Thyroid gland (tissue), 4 donors: ENCODE measurements around the gene PELI2. TPM values are rescaled to one million over a fixed set of nuclear protein-coding genes. Genes with fewer than 3 reads are reported as not detected.

ENCODE experiments used
- DNase-seq, 2 donors: peaks; one replicate each; pipeline ENCODE4 v3.0.0-alpha.2; 2019
- H3K27ac ChIP-seq, 3 donors: fragments of 200-600 bp; sonication (generic); 1 replicate in 2 of 3; 2 replicates in 1 of 3; pipeline ENCODE4 v1.5.1; 2016 to 2019; ENCODE audit warnings: mild to moderate bottlenecking in 1 of 3, moderate library complexity in 1 of 3
- H3K27me3 ChIP-seq: fragments of 200-600 bp; sonication (generic); one replicate; pipeline ENCODE4 v1.5.1; 2019
- H3K36me3 ChIP-seq, 2 donors: fragments of 200-600 bp; sonication (generic); one replicate each; pipeline ENCODE4 v1.5.1; 2016 to 2019
- H3K4me1 ChIP-seq, 2 donors: fragments of 200-600 bp; sonication (generic); one replicate each; pipeline ENCODE4 v1.5.1; 2017 to 2019
- H3K4me3 ChIP-seq, 3 donors: fragments of 200-600 bp; sonication (generic); replicated peaks in 1 of 3; 1 replicate in 2 of 3; 2 replicates in 1 of 3; pipeline ENCODE4 v1.5.1; 2016; ENCODE audit warnings: mild to moderate bottlenecking in 1 of 3
- H3K9me3 ChIP-seq: fragments of 200-600 bp; sonication (generic); one replicate; pipeline ENCODE4 v1.5.1; 2017
- CTCF ChIP-seq, 6 experiments: fragments of 200-600 bp in 3 of 6; fragments of 450-650 bp in 3 of 6; sonication (generic) in 3 of 6; IDR thresholded peaks; one replicate each; pipeline ENCODE4 v1.5.1; 2016 to 2019; ENCODE audit warnings: antibody characterized with exemption in 6 of 6, mild to moderate bottlenecking in 2 of 6, inconsistent platforms in 1 of 6, moderate library complexity in 1 of 6
- POLR2A ChIP-seq, 2 donors: fragments of 450-650 bp; IDR thresholded peaks; one replicate each; pipeline ENCODE4 v1.6.1; 2017; ENCODE audit warnings: antibody characterized with exemption in 2 of 2, mild to moderate bottlenecking in 2 of 2, moderate library complexity in 1 of 2
- WGBS, 2 donors: methylation state at CpG; one replicate each; pipeline ENCODE4 v1.1.5; 2017; 5-methylcytosine and 5-hydroxymethylcytosine counted together
- intact Hi-C: fragments of 100-400 bp; cut with DNase I; formaldehyde crosslinking; loops from one replicate; pipeline ENCODE4 v1.15.1; 2023
- total RNA-seq, 4 donors: library from RNA; depleted of rRNA; stranded (reverse); fragments of >200 nt; gene quantifications; one replicate each; pipeline ENCODE4 v1.2.3, GENCODE V29; 2016

Gene PELI2
- total RNA-seq = 10 to 100 TPM; 10.8 to 17.6 (median 13.6) TPM

GRCh38 chr14:56117765-56118610, at the start of gene PELI2:
TSS of gene PELI2 (plus strand) at chr14:56118411. CDS start at chr14:56118661, 250 bp downstream.
- WGBS, 2 donors = 1 to 2% methylated on average over 31 to 43 of the region's 96 CpGs
- DNase-seq = peak; percentile 87 to 88

GRCh38 chr14:56073799-56074198, 44.4 kb upstream of the PELI2 start:
- 69 to 73% methylated on average over 4 of the region's 4 CpGs for whole genome bisulfite sequencing, 2 donors
- no peaks in the 10 kb centered on the region for H3K4me1 ChIP-seq
- no peak for DNase-seq
- no peak overlapping the region for H3K27ac ChIP-seq
- no peaks in the 10 kb centered on the region for H3K27me3 ChIP-seq
- no peaks in the 10 kb centered on the region for H3K9me3 ChIP-seq
- no peaks in the 10 kb centered on the region for H3K36me3 ChIP-seq
- intact Hi-C loops = no loop called here
- TF ChIP-seq POLR2A (IDR thresholded peaks at IDR 0.05) (no peak), CTCF (IDR thresholded peaks at IDR 0.05) (no peak)
- no peak overlapping the region for H3K4me3 ChIP-seq

More at GRCh38 chr14:56117765-56118610, at the start of gene PELI2:
- Histone ChIP-seq H3K36me3 (no peaks in the 10 kb centered on the region), H3K27ac (peak within 1 kb of the TSS; percentile 45 to 91 (median 84)), H3K4me1 (peaks cover 11 to 13% of the 10 kb centered on the region in 2 donors), H3K4me3 (peak within 1 kb of the TSS; percentile 73 to 88 (median 87)), H3K9me3 (no peaks in the 10 kb centered on the region), H3K27me3 (no peaks in the 10 kb centered on the region)
- peak; percentile 47 to 92 for TF ChIP-seq POLR2A (IDR thresholded peaks at IDR 0.05)
- TF ChIP-seq CTCF (IDR thresholded peaks at IDR 0.05) = peak in 3 of 6 experiments; percentile 11 to 27 (median 19)
- intact Hi-C loops = no loop called here

- H3K36me3 ChIP-seq = no peaks in the 10 kb centered on the region
- intact Hi-C loops = no loop called here
- no peak for TF ChIP-seq CTCF (IDR thresholded peaks at IDR 0.05)
- no peak for TF ChIP-seq POLR2A (IDR thresholded peaks at IDR 0.05)
- H3K4me3 ChIP-seq = no peak overlapping the region
- H3K4me1 ChIP-seq = no peaks in the 10 kb centered on the region
- 87 to 89% methylated on average over 2 of the region's 2 CpGs for WGBS, 2 donors
- no peaks in the 10 kb centered on the region for H3K9me3 ChIP-seq
- no peak overlapping the region for H3K27ac ChIP-seq
- H3K27me3 ChIP-seq = no peaks in the 10 kb centered on the region
- no peak for DNase-seq
These were observed 42.9 kb upstream of the PELI2 start for GRCh38 chr14:56075301-56075700.

- Histone ChIP-seq H3K27me3 (no peaks in the 10 kb centered on the region), H3K27ac (no peak overlapping the region), H3K9me3 (no peaks in the 10 kb centered on the region), H3K36me3 (no peaks in the 10 kb centered on the region), H3K4me1 (no peaks in the 10 kb centered on the region), H3K4me3 (no peak overlapping the region)
- no peak for TF ChIP-seq POLR2A (IDR thresholded peaks at IDR 0.05)
- 78 to 90% methylated on average over 2 of the region's 2 CpGs for WGBS, 2 donors
- DNase-seq = no peak
- intact Hi-C loops = no loop called here
These were observed 37.1 kb upstream of the PELI2 start for GRCh38 chr14:56081139-56081538.

GRCh38 chr14:56082880-56083279, 35.3 kb upstream of the PELI2 start:
- H3K4me3 ChIP-seq = no peak overlapping the region
- no peak overlapping the region for H3K27ac ChIP-seq
- peaks cover under 1 to 2% of the 10 kb centered on the region in 2 donors for H3K4me1 ChIP-seq
- WGBS, 2 donors = 56 to 59% methylated on average over 2 of the region's 2 CpGs
- intact Hi-C loops = no loop called here
- no peaks in the 10 kb centered on the region for H3K36me3 ChIP-seq
- no peak for DNase-seq
- TF ChIP-seq CTCF (IDR thresholded peaks at IDR 0.05) = no peak
- TF ChIP-seq POLR2A (IDR thresholded peaks at IDR 0.05) = no peak
- no peaks in the 10 kb centered on the region for H3K27me3 ChIP-seq
- H3K9me3 ChIP-seq = no peaks in the 10 kb centered on the region
